OCI-LY1 (cell line): ENCODE results near the gene LBHD2.

Experiments used
- CTCF ChIP-seq: fragments of 200-600 bp; sonication (generic), shearing (Covaris generic); IDR thresholded peaks from 2 replicates; pipeline ENCODE4 v1.5.1; 2017; ENCODE audit warnings: mild to moderate bottlenecking, antibody characterized with exemption, low read length, moderate library complexity, mixed read lengths
- EZH2 ChIP-seq: fragments of 200-600 bp; sonication (generic), shearing (Covaris generic); IDR thresholded peaks from 2 replicates; pipeline ENCODE4 v1.8.0; 2017; ENCODE audit warnings: borderline replicate concordance, mixed run types, mild to moderate bottlenecking, antibody characterized with exemption, low read length, moderate library complexity, mixed read lengths

- TF ChIP-seq CTCF: no peak
- no peak for TF ChIP-seq EZH2
Observed at GRCh38 chr14:103061482-103061976, 22.5 kb upstream of the LBHD2 start.
